Bronchial epithelial cell (primary cell): ENCODE results near the gene NPAS1. TPM values are rescaled to one million over a fixed set of nuclear protein-coding genes. Genes with fewer than 3 reads are reported as not detected.
A peak's percentile ranks its signal among the peaks of the same experiment; 100 is the strongest.
"Not testable (repeated sequence)": the region's sequence is repeated elsewhere in the genome, so short reads cannot be mapped to it uniquely, and the experiment has no call there.

Experiments
- DNase-seq: peaks from one replicate; pipeline ENCODE4 v3.0.0-alpha.2; 2010; ENCODE audit warnings: low read depth
- FAIRE-seq: peaks from 2 replicates; lab custom pipeline; 2011; peaks lifted over from hg19 to GRCh38; lab: Jason Lieb, UNC
- H3K27me3 ChIP-seq: 2 replicates; pipeline ENCODE4 v1.5.1; 2011; ENCODE audit warnings: low read length; ENCODE audit not compliant: control insufficient read depth, insufficient read depth
- H3K36me3 ChIP-seq: 2 replicates; pipeline ENCODE4 v1.5.1; 2011; ENCODE audit warnings: low read length; ENCODE audit not compliant: control insufficient read depth, insufficient read depth
- H3K4me3 ChIP-seq: 2 replicates; pipeline ENCODE4 v1.5.1; 2011; ENCODE audit warnings: mild to moderate bottlenecking, low read depth, low read length, control low read depth
- total RNA-seq: library from RNA; depleted of rRNA; stranded (reverse); fragments of >200 nt; gene quantifications from 2 replicates; pipeline ENCODE4 v1.2.1, GENCODE V29; 2014
- TF ChIP-seq, protein P1 (sequence below): IDR thresholded peaks from 2 replicates; pipeline ENCODE4 v1.5.1; 2011; ENCODE audit warnings: mild to moderate bottlenecking, moderate library complexity, low read length, control low read depth, inconsistent platforms; ENCODE audit not compliant: insufficient read depth, severe bottlenecking

The NPAS1 gene
- total RNA-seq, 1 donor from 2014 or later: 0.26 TPM

DNA sequence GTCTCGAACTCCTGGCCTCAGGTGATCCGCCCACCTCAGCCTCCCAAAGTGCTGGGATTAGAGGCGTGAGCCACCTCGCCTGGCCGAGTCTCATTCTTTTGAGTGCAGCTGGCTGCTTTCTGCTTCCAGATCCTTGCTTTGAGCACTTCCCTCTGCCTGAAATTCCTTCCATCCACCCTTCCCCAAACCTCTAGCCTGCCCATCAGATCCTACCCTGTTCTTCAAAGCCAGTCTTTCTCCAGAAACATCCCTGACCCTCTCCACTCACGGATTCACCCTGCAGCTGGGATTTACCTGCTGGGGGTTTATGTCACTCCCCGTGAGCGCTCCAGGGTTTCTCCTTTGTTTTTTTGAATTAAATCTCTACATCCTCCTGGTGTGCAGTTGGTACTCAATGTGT lies 13.1 kb upstream of the NPAS1 start:
- no peak for DNase-seq
- H3K36me3 ChIP-seq: no peaks in the 10 kb centered on the region
- TF ChIP-seq, protein P1, sequence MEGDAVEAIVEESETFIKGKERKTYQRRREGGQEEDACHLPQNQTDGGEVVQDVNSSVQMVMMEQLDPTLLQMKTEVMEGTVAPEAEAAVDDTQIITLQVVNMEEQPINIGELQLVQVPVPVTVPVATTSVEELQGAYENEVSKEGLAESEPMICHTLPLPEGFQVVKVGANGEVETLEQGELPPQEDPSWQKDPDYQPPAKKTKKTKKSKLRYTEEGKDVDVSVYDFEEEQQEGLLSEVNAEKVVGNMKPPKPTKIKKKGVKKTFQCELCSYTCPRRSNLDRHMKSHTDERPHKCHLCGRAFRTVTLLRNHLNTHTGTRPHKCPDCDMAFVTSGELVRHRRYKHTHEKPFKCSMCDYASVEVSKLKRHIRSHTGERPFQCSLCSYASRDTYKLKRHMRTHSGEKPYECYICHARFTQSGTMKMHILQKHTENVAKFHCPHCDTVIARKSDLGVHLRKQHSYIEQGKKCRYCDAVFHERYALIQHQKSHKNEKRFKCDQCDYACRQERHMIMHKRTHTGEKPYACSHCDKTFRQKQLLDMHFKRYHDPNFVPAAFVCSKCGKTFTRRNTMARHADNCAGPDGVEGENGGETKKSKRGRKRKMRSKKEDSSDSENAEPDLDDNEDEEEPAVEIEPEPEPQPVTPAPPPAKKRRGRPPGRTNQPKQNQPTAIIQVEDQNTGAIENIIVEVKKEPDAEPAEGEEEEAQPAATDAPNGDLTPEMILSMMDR: no peak
- H3K4me3 ChIP-seq: no peak overlapping the region
- H3K27me3 ChIP-seq: no peaks in the 10 kb centered on the region
- no peak for FAIRE-seq

DNA sequence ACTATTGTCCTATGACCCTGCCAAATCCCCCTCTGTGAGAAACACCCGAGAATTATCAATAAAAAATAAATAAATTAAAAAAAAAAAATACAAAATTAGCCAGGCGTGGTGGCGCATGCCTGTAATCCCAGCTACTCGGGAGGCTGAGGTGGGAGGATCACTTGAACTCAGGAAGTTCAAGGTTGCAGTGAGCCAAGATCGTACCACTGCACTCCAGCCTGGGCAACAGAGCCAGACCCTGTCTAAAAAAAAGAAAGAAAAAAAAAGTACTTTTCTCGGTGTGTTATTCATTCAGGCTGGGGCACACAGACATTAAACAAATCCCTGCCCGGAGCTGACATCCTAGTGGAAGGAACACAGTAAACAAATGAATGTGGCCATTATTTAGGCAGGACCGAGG lies 9.1 kb upstream of the NPAS1 start:
- H3K27me3 ChIP-seq, H3K36me3 ChIP-seq, DNase-seq, FAIRE-seq, H3K4me3 ChIP-seq: not testable (repeated sequence)

DNA sequence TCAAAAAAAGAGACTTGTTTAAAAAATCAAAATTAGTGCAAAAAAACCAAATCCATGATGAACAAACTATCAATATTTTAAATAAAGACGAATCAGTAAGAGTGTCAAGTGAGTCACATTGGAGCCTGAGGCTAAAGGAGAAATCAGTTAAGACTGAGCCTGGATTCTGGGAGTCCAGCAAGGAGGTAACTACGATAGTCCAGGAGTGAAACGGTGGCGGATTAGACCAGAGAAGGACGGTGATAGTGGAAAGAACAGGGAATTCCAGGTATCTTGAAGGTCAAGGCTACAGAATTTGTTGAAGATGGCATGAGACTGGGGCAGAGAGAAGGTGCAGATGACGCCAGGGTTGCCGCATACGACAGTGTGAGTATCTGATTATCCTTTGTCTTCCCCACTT lies 7.0 kb upstream of the NPAS1 start:
- FAIRE-seq: peak; percentile 23
- H3K4me3 ChIP-seq: no peak overlapping the region

DNA sequence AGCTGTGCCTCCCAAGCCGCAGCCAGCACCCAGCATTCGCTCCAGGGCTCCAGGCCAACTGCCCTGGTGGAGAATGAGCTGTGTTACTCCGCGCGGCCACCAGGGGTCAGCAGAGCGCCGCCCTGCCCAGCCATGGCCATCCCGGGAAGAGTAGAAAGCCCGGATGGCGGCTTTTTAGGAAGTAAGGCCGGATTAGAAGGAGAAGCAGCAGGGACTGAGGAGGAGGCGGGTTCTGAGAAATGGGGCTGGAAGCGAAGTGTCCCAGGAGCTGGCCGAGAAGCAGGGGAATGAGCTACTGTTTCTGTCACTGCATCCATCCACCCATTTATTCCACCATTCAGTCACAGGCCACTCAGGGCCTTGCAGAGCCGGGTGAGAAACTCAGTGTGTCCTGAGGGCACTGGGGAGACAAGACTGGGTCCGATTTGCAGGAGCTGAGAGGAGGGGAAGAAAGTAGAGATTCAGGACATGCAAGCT lies 6.6 kb upstream of the NPAS1 start:
- TF ChIP-seq, protein P1: peak; percentile 97
- Histone ChIP-seq H3K4me3 (no peak overlapping the region), H3K36me3 (no peaks in the 10 kb centered on the region), H3K27me3 (no peaks in the 10 kb centered on the region)
- peak; percentile 51 for DNase-seq
- FAIRE-seq: no peak

More for the DNA sequence above, 7.0 kb upstream of the NPAS1 start:
- no peaks in the 10 kb centered on the region for H3K27me3 ChIP-seq
- H3K36me3 ChIP-seq: no peaks in the 10 kb centered on the region
- TF ChIP-seq, protein P1: no peak
- DNase-seq: peak; percentile 46

DNA sequence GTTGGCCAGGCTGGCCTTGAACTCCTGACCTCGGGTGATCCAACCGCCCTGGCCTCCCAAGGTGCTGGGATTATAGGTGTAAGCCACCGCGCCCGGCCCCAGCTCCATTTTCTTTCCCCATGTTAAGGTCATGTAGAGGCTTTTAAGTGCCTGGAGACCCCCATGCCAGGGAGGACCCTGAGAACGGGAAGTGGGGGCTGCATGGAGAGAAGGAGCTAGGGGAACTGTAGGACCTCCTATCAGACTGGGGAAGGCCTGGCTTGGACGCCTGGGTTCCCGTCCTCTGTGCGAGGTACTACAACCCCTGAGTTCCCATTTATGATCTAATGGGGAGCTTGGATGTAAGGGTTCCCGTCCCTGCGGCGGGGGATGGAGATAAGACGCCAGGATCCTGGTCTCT lies 714 bp upstream of the NPAS1 start:
- peaks cover 34% of the 10 kb centered on the region for H3K27me3 ChIP-seq
- TF ChIP-seq, protein P1: no peak
- DNase-seq (no peak), FAIRE-seq (no peak)
- H3K4me3 ChIP-seq: no peak overlapping the region
- no peaks in the 10 kb centered on the region for H3K36me3 ChIP-seq

DNA sequence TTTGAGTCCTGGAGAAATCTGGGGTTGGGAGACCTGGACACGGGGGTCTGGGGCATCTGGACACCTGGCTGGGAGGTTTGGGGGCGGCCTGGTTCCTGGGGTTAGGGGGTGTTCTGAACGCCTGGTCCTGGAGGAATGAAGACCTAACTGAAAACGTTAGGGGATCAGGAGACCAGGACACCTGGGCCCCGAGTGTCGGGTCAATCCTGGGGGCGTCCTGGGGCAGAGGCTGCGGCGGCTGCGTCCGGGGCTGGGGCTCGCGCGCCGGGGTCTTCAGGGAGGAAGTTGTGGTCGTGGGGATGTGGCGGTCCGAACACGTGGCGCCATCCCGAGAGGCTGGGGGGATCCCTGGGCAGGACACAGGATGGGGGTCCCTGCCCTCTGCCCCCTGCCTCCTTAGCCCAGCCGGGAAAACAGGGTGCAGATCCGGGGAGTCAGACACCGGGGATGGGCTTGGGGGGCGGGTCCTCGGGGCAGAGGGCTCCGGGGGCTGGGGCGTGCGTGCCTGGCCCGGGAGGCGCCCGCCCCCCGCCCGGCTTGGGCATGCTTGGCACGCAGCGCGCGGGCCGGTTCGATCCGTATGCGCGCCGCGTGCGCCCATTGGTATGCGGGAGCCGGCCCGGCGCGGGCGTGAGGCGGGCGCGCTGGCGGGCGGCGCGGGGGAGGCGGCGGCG lies 632 bp downstream of the NPAS1 start:
- FAIRE-seq: no peak
- TF ChIP-seq, protein P1: no peak
- no peak for DNase-seq
- Histone ChIP-seq H3K27me3 (peaks cover 34% of the 10 kb centered on the region), H3K36me3 (no peaks in the 10 kb centered on the region), H3K4me3 (no peak overlapping the region)
